GM23338 (cell line): ENCODE measurements around the gene LHX4. TPM values are rescaled to one million over a fixed set of nuclear protein-coding genes. Genes with fewer than 3 reads are reported as not detected.

Source experiments
- ATAC-seq: fragments of 200-7000 bp; cut with Tn5 transposase; 3 replicates; pipeline ENCODE4 v1.9.1; 2020
- DNase-seq: peaks from one replicate; pipeline ENCODE4 v3.0.0-alpha.2; 2015; ENCODE audit warnings: low spot score
- H2AFZ ChIP-seq: fragments of 200-600 bp; sonication (generic); 2 replicates; pipeline ENCODE4 v1.8.0; 2016; ENCODE audit warnings: antibody characterized with exemption, mild to moderate bottlenecking, moderate library complexity
- H3F3A ChIP-seq: fragments of 200-600 bp; sonication (generic); replicated peaks from 2 replicates; pipeline ENCODE4 v1.8.0; 2017; ENCODE audit warnings: antibody characterized with exemption, mixed run types, low read depth
- H3K27ac ChIP-seq: fragments of 200-600 bp; sonication (generic); 2 replicates; pipeline ENCODE4 v1.6.1; 2016; ENCODE audit warnings: low read depth
- H3K27me3 ChIP-seq: fragments of 200-600 bp; sonication (generic); 2 replicates; pipeline ENCODE4 v1.8.0; 2016; ENCODE audit warnings: mild to moderate bottlenecking, mixed run types, moderate library complexity; ENCODE audit not compliant: insufficient read depth
- H3K36me3 ChIP-seq: fragments of 200-600 bp; sonication (generic); 2 replicates; pipeline ENCODE4 v1.8.0; 2016; ENCODE audit warnings: mild to moderate bottlenecking; ENCODE audit not compliant: insufficient read depth
- H3K4me1 ChIP-seq: fragments of 200-600 bp; sonication (generic); 2 replicates; pipeline ENCODE4 v1.8.0; 2016; ENCODE audit warnings: mild to moderate bottlenecking, moderate library complexity; ENCODE audit not compliant: insufficient read depth
- H3K4me2 ChIP-seq: fragments of 200-600 bp; sonication (generic); 2 replicates; pipeline ENCODE4 v1.7.1; 2017; ENCODE audit warnings: mixed run types
- H3K4me3 ChIP-seq: fragments of 200-600 bp; sonication (generic); 2 replicates; pipeline ENCODE4 v1.6.1; 2016; ENCODE audit warnings: mixed run types
- H3K79me2 ChIP-seq: fragments of 200-600 bp; sonication (generic); replicated peaks from 2 replicates; pipeline ENCODE4 v1.8.0; 2017; ENCODE audit warnings: mild to moderate bottlenecking; ENCODE audit not compliant: insufficient read depth
- H3K9me2 ChIP-seq: fragments of 200-600 bp; sonication (generic); 2 replicates; pipeline ENCODE4 v1.8.0; 2017; ENCODE audit not compliant: insufficient read depth
- H4K20me1 ChIP-seq: fragments of 200-600 bp; sonication (generic); replicated peaks from 2 replicates; pipeline ENCODE4 v1.8.0; 2017; ENCODE audit warnings: mild to moderate bottlenecking; ENCODE audit not compliant: insufficient read depth
- H3K27ac Mint-ChIP-seq: 2 replicates; pipeline ENCODE4 v1.8.0; 2020; ENCODE audit warnings: inconsistent platforms, mild to moderate bottlenecking, moderate library complexity, mixed read lengths
- H3K27me3 Mint-ChIP-seq: 3 replicates; pipeline ENCODE4 v1.8.0; 2022; ENCODE audit warnings: low read depth, mild to moderate bottlenecking, moderate library complexity, mixed read lengths, inconsistent platforms; ENCODE audit not compliant: insufficient read depth, poor library complexity
- H3K36me3 Mint-ChIP-seq: 3 replicates; pipeline ENCODE4 v1.8.0; 2021; ENCODE audit warnings: low read depth, mild to moderate bottlenecking, inconsistent platforms, moderate library complexity, mixed read lengths
- H3K4me1 Mint-ChIP-seq: 3 replicates; pipeline ENCODE4 v1.8.0; 2020; ENCODE audit warnings: mild to moderate bottlenecking, inconsistent platforms, mixed read lengths
- H3K4me3 Mint-ChIP-seq: 3 replicates; pipeline ENCODE4 v1.8.0; 2021; ENCODE audit warnings: moderate library complexity, mild to moderate bottlenecking, inconsistent platforms, mixed read lengths
- H3K9me3 Mint-ChIP-seq: 3 replicates; pipeline ENCODE4 v1.8.0; 2020; ENCODE audit warnings: moderate library complexity, mild to moderate bottlenecking, inconsistent platforms, mixed read lengths
- CREB1 ChIP-seq: fragments of 250-450 bp; sonication (Bioruptor Pico); IDR thresholded peaks from 2 replicates; pipeline ENCODE4 v1.5.0; 2020; ENCODE audit warnings: low read depth, mild to moderate bottlenecking, moderate library complexity
- EZH2 ChIP-seq: fragments of 200-600 bp; sonication (generic); IDR thresholded peaks from one replicate; pipeline ENCODE4 v1.8.0; 2017; ENCODE audit warnings: antibody characterized with exemption, mild to moderate bottlenecking, low read depth; ENCODE audit not compliant: unreplicated experiment
- EZH2phosphoT487 ChIP-seq: fragments of 200-600 bp; sonication (generic); IDR thresholded peaks from one replicate; pipeline ENCODE4 v1.8.1; 2018; ENCODE audit warnings: antibody characterized with exemption; ENCODE audit not compliant: unreplicated experiment
- JUNB ChIP-seq: IDR thresholded peaks from one replicate; pipeline ENCODE4 v1.6.1; 2016; ENCODE audit warnings: antibody characterized with exemption; ENCODE audit not compliant: unreplicated experiment
- NANOG ChIP-seq: IDR thresholded peaks from 2 replicates; pipeline ENCODE4 v1.6.1; 2016; ENCODE audit warnings: antibody characterized with exemption, borderline replicate concordance
- STAT1 ChIP-seq: IDR thresholded peaks from one replicate; pipeline ENCODE4 v1.6.1; 2016; ENCODE audit warnings: antibody characterized with exemption; ENCODE audit not compliant: unreplicated experiment
- ZNF114 ChIP-seq: fragments of 250-450 bp; sonication (Bioruptor Pico); IDR thresholded peaks from 2 replicates; pipeline ENCODE4 v1.5.0; 2020; ENCODE audit warnings: mild to moderate bottlenecking, moderate library complexity
- ZNF331 ChIP-seq: fragments of 250-450 bp; sonication (Bioruptor Pico); IDR thresholded peaks from 2 replicates; pipeline ENCODE4 v1.5.0; 2020; ENCODE audit warnings: low read depth, mild to moderate bottlenecking, moderate library complexity
- polyA plus RNA-seq: library from polyadenylated mRNA; unstranded; fragments of >200 nt; fragmentation: Nextera tagmentation; extraction: Ambion mirVana; gene quantifications from 2 replicates; pipeline ENCODE4 v1.2.1, GENCODE V29; 2016
- total RNA-seq: library from RNA; depleted of rRNA; stranded (reverse); fragments of >200 nt; shearing (Covaris generic); gene quantifications from 2 replicates; pipeline ENCODE4 v1.2.3, GENCODE V29; 2014
- TF ChIP-seq, protein P1 (sequence below): fragments of 250-450 bp; sonication (Bioruptor Pico); IDR thresholded peaks from 2 replicates; pipeline ENCODE4 v1.5.0; 2020; ENCODE audit warnings: mild to moderate bottlenecking, moderate library complexity
- TF ChIP-seq, protein P2 (sequence below): IDR thresholded peaks from 2 replicates; pipeline ENCODE4 v1.6.1; 2016; ENCODE audit warnings: antibody characterized with exemption
- TF ChIP-seq, protein P3 (sequence below), 2 experiments: fragments of 200-600 bp in 1 of 2; sonication (generic) in 1 of 2; conservative IDR thresholded peaks; 2 replicates each; pipeline versions ENCODE4 v1.5.1 to v1.6.1; 2016 to 2017; ENCODE audit warnings: antibody characterized with exemption in 2 of 2, low read depth in 2 of 2, mild to moderate bottlenecking in 2 of 2, moderate library complexity in 1 of 2

Gene LHX4
- total and polyA plus RNA-seq, 2 experiments from 2014 or later = 1.4 to 2.5 TPM

DNA sequence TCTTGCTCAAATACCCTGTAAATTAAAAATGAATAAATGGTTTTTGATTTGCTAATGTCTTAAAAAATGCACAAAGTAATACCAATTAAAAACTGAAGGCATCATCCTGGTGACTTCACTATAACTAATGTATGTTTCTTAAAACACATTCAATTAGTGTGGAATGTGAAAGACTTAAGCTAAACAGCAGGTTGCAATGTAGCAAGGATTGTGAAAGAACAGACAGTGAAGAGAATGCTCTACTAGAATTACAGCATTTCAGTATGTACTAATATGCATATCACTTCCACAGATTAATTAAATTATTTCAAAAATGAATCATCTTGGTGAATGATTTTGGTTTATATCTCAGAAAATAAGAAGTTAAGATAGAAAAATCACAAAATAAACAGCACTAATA lies 56.4 kb downstream of the LHX4 start (continued):
- TF ChIP-seq, protein P1, sequence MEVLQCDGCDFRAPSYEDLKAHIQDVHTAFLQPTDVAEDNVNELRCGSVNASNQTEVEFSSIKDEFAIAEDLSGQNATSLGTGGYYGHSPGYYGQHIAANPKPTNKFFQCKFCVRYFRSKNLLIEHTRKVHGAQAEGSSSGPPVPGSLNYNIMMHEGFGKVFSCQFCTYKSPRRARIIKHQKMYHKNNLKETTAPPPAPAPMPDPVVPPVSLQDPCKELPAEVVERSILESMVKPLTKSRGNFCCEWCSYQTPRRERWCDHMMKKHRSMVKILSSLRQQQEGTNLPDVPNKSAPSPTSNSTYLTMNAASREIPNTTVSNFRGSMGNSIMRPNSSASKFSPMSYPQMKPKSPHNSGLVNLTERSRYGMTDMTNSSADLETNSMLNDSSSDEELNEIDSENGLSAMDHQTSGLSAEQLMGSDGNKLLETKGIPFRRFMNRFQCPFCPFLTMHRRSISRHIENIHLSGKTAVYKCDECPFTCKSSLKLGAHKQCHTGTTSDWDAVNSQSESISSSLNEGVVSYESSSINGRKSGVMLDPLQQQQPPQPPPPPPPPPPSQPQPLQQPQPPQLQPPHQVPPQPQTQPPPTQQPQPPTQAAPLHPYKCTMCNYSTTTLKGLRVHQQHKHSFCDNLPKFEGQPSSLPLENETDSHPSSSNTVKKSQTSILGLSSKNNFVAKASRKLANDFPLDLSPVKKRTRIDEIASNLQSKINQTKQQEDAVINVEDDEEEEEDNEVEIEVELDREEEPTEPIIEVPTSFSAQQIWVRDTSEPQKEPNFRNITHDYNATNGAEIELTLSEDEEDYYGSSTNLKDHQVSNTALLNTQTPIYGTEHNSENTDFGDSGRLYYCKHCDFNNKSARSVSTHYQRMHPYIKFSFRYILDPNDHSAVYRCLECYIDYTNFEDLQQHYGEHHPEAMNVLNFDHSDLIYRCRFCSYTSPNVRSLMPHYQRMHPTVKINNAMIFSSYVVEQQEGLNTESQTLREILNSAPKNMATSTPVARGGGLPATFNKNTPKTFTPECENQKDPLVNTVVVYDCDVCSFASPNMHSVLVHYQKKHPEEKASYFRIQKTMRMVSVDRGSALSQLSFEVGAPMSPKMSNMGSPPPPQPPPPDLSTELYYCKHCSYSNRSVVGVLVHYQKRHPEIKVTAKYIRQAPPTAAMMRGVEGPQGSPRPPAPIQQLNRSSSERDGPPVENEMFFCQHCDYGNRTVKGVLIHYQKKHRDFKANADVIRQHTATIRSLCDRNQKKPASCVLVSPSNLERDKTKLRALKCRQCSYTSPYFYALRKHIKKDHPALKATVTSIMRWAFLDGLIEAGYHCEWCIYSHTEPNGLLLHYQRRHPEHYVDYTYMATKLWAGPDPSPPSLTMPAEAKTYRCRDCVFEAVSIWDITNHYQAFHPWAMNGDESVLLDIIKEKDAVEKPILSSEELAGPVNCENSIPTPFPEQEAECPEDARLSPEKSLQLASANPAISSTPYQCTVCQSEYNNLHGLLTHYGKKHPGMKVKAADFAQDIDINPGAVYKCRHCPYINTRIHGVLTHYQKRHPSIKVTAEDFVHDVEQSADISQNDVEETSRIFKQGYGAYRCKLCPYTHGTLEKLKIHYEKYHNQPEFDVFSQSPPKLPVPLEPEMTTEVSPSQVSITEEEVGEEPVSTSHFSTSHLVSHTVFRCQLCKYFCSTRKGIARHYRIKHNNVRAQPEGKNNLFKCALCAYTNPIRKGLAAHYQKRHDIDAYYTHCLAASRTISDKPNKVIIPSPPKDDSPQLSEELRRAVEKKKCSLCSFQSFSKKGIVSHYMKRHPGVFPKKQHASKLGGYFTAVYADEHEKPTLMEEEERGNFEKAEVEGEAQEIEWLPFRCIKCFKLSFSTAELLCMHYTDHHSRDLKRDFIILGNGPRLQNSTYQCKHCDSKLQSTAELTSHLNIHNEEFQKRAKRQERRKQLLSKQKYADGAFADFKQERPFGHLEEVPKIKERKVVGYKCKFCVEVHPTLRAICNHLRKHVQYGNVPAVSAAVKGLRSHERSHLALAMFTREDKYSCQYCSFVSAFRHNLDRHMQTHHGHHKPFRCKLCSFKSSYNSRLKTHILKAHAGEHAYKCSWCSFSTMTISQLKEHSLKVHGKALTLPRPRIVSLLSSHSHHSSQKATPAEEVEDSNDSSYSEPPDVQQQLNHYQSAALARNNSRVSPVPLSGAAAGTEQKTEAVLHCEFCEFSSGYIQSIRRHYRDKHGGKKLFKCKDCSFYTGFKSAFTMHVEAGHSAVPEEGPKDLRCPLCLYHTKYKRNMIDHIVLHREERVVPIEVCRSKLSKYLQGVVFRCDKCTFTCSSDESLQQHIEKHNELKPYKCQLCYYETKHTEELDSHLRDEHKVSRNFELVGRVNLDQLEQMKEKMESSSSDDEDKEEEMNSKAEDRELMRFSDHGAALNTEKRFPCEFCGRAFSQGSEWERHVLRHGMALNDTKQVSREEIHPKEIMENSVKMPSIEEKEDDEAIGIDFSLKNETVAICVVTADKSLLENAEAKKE = no peak
- TF ChIP-seq JUNB (no peak), ZNF114 (CRISPR knock-in tag) (no peak), CREB1 (CRISPR knock-in tag) (no peak), STAT1 (no peak), EZH2 (no peak)
- TF ChIP-seq, protein P2, sequence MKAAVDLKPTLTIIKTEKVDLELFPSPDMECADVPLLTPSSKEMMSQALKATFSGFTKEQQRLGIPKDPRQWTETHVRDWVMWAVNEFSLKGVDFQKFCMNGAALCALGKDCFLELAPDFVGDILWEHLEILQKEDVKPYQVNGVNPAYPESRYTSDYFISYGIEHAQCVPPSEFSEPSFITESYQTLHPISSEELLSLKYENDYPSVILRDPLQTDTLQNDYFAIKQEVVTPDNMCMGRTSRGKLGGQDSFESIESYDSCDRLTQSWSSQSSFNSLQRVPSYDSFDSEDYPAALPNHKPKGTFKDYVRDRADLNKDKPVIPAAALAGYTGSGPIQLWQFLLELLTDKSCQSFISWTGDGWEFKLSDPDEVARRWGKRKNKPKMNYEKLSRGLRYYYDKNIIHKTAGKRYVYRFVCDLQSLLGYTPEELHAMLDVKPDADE = no peak

DNA sequence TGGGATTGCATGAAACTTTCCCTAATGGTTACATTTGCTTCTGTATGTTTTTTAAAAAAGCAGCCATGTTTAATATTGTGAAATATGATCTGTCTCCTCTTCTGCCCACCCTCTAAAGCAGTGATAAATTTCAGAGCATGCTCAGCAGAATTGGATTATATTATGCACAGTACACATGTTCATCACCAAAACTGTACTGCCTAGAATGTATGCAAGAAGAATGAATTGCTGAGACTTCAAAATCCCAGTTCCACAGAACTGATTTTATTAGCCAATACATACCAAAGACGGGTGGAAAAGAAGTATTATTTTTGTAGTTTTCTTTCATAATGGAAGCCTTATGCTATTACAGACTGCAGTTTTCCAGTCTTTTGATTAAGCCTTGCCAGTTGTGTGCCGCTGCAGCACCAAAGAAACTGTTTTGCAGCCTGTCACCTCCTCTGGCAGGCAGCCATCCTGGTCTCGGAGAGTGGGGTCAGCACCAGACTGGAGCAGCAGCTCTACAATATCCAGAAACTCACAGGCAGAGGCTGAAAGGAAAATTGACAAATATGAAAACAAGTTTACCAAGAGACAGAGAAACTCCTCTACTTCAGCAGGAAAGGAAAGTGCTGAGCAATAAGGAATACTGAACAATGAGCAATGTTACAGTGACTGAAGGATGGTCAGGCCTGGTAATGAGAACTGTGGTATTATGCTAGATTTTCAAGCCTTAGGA lies 58.1 kb downstream of the LHX4 start:
- no peak for ATAC-seq
- no peak overlapping the region for H3K27ac ChIP-seq
- H3K27ac Mint-ChIP-seq = no peak overlapping the region
- TF ChIP-seq, protein P3, sequence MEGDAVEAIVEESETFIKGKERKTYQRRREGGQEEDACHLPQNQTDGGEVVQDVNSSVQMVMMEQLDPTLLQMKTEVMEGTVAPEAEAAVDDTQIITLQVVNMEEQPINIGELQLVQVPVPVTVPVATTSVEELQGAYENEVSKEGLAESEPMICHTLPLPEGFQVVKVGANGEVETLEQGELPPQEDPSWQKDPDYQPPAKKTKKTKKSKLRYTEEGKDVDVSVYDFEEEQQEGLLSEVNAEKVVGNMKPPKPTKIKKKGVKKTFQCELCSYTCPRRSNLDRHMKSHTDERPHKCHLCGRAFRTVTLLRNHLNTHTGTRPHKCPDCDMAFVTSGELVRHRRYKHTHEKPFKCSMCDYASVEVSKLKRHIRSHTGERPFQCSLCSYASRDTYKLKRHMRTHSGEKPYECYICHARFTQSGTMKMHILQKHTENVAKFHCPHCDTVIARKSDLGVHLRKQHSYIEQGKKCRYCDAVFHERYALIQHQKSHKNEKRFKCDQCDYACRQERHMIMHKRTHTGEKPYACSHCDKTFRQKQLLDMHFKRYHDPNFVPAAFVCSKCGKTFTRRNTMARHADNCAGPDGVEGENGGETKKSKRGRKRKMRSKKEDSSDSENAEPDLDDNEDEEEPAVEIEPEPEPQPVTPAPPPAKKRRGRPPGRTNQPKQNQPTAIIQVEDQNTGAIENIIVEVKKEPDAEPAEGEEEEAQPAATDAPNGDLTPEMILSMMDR (conservative IDR thresholded peaks at IDR 0.05; ENCODE audit: low read depth in 2 of 2) = no peak
- TF ChIP-seq, protein P2 = no peak
- no peak for TF ChIP-seq NANOG
- TF ChIP-seq ZNF331 = no peak
- no peak for TF ChIP-seq EZH2phosphoT487
- no peak for TF ChIP-seq JUNB
- TF ChIP-seq STAT1 = no peak

More for the DNA sequence above, 58.1 kb downstream of the LHX4 start:
- H3K79me2 ChIP-seq = no peaks in the 10 kb centered on the region
- no peaks in the 10 kb centered on the region for H4K20me1 ChIP-seq
- no peaks in the 10 kb centered on the region for H3K9me2 ChIP-seq
- no peak overlapping the region for H3K4me3 ChIP-seq
- no peak for DNase-seq
- no peaks in the 10 kb centered on the region for H3F3A ChIP-seq
- Mint-ChIP-seq H3K4me3 (no peak overlapping the region), H3K9me3 (no peaks in the 10 kb centered on the region), H3K27me3 (peaks cover 3% of the 10 kb centered on the region), H3K36me3 (peaks cover 12% of the 10 kb centered on the region; the same call in 2 of the 3 replicates), H3K4me1 (peaks cover 3% of the 10 kb centered on the region; the same call in 2 of the 3 replicates)
- H3K4me1 ChIP-seq = no peaks in the 10 kb centered on the region
- H2AFZ ChIP-seq = no peak overlapping the region
- H3K4me2 ChIP-seq = no peak overlapping the region
- no peaks in the 10 kb centered on the region for H3K27me3 ChIP-seq
- H3K36me3 ChIP-seq = no peaks in the 10 kb centered on the region
